ENCODE results near the gene ELL.

Gene ELL

GRCh38 chr19:18425515-18426415 is 96.1 kb downstream of the ELL start:
- DNase-seq (ENCODE audit: low spot score in 2 of 2), result no peak
- H3K4me3 Mint-ChIP-seq, result no peak overlapping the region

GRCh38 chr19:18424890-18425514 is 96.9 kb downstream of the ELL start:
- H3K36me3 Mint-ChIP-seq, result no peaks in the 10 kb centered on the region
- H3K27ac Mint-ChIP-seq, result no peak overlapping the region
- H3K4me3 Mint-ChIP-seq, result no peak overlapping the region
- H3K4me1 Mint-ChIP-seq, result peaks cover 38% of the 10 kb centered on the region
- DNase-seq (ENCODE audit: low spot score in 2 of 2) (no peak), ATAC-seq (ENCODE audit: low read depth) (no peak)
- H3K9me3 Mint-ChIP-seq, result no peaks in the 10 kb centered on the region
- peaks cover 2% of the 10 kb centered on the region for H3K27me3 Mint-ChIP-seq

More at GRCh38 chr19:18425515-18426415, 96.1 kb downstream of the ELL start:
- Mint-ChIP-seq H3K36me3 (no peaks in the 10 kb centered on the region), H3K27ac (peak overlapping the region; percentile 43), H3K4me1 (peaks cover 36% of the 10 kb centered on the region), H3K27me3 (no peaks in the 10 kb centered on the region), H3K9me3 (no peaks in the 10 kb centered on the region)
- ATAC-seq (ENCODE audit: low read depth), result no peak

GRCh38 chr19:18424122-18424889 is 97.6 kb downstream of the ELL start:
- no peak overlapping the region for H3K27ac Mint-ChIP-seq

GRCh38 chr19:18423258-18424020 is 98.4 kb downstream of the ELL start:
- DNase-seq (ENCODE audit: low spot score in 2 of 2) (no peak), ATAC-seq (ENCODE audit: low read depth) (no peak)
- Mint-ChIP-seq H3K27ac (no peak overlapping the region), H3K4me1 (peaks cover 44% of the 10 kb centered on the region), H3K27me3 (peaks cover 3% of the 10 kb centered on the region), H3K4me3 (no peak overlapping the region), H3K9me3 (no peaks in the 10 kb centered on the region), H3K36me3 (no peaks in the 10 kb centered on the region)

More at GRCh38 chr19:18424122-18424889, 97.6 kb downstream of the ELL start:
- Mint-ChIP-seq H3K4me3 (no peak overlapping the region), H3K36me3 (no peaks in the 10 kb centered on the region), H3K27me3 (peaks cover 2% of the 10 kb centered on the region), H3K4me1 (peaks cover 38% of the 10 kb centered on the region), H3K9me3 (no peaks in the 10 kb centered on the region)
- no peak for ATAC-seq (ENCODE audit: low read depth)
- DNase-seq (ENCODE audit: low spot score in 2 of 2), result no peak

- H3K4me1 Mint-ChIP-seq, result peaks cover 50% of the 10 kb centered on the region
- no peaks in the 10 kb centered on the region for H3K9me3 Mint-ChIP-seq
- H3K27me3 Mint-ChIP-seq, result peaks cover 10% of the 10 kb centered on the region
- H3K36me3 Mint-ChIP-seq, result no peaks in the 10 kb centered on the region
- no peak overlapping the region for H3K4me3 Mint-ChIP-seq
- DNase-seq (ENCODE audit: low spot score in 2 of 2) (no peak), ATAC-seq (ENCODE audit: low read depth) (no peak)
- no peak overlapping the region for H3K27ac Mint-ChIP-seq
Observed at GRCh38 chr19:18422530-18423191, 99.2 kb downstream of the ELL start.

GRCh38 chr19:18421371-18421959 is 100.4 kb downstream of the ELL start:
- Mint-ChIP-seq H3K4me3 (peak overlapping the region; percentile 41), H3K36me3 (no peaks in the 10 kb centered on the region), H3K27me3 (peaks cover 18% of the 10 kb centered on the region), H3K4me1 (peaks cover 58% of the 10 kb centered on the region), H3K27ac (no peak overlapping the region), H3K9me3 (no peaks in the 10 kb centered on the region)
- DNase-seq (ENCODE audit: low spot score in 2 of 2) (no peak), ATAC-seq (ENCODE audit: low read depth) (no peak)

- ATAC-seq (ENCODE audit: low read depth), result no peak
- Mint-ChIP-seq H3K27ac (no peak overlapping the region), H3K27me3 (peaks cover 21% of the 10 kb centered on the region), H3K4me1 (peaks cover 60% of the 10 kb centered on the region), H3K36me3 (no peaks in the 10 kb centered on the region), H3K4me3 (no peak overlapping the region), H3K9me3 (no peaks in the 10 kb centered on the region)
- DNase-seq (ENCODE audit: low spot score in 2 of 2), result no peak
Observed at GRCh38 chr19:18420930-18421329, 100.9 kb downstream of the ELL start.

- Mint-ChIP-seq H3K27me3 (peaks cover 24% of the 10 kb centered on the region), H3K9me3 (no peaks in the 10 kb centered on the region), H3K36me3 (no peaks in the 10 kb centered on the region), H3K4me3 (peak overlapping the region; percentile 68), H3K27ac (no peak overlapping the region), H3K4me1 (peaks cover 60% of the 10 kb centered on the region)
- DNase-seq (ENCODE audit: low spot score in 2 of 2) (no peak), ATAC-seq (ENCODE audit: low read depth) (peak; percentile 20)
Observed at GRCh38 chr19:18419699-18420460, 102.0 kb downstream of the ELL start.

- Mint-ChIP-seq H3K27ac (peak within 1 kb of the TSS; percentile 79), H3K36me3 (no peaks in the 10 kb centered on the region), H3K9me3 (no peaks in the 10 kb centered on the region), H3K4me1 (peaks cover 59% of the 10 kb centered on the region), H3K27me3 (peaks cover 27% of the 10 kb centered on the region), H3K4me3 (peak within 1 kb of the TSS; percentile 75)
- DNase-seq (ENCODE audit: low spot score in 2 of 2) (peak; percentile 68 to 76), ATAC-seq (ENCODE audit: low read depth) (peak; percentile 79)
Observed at GRCh38 chr19:18419195-18419698, 102.6 kb downstream of the ELL start, which contains the start of gene SSBP4. Gene SSBP4, plus strand, starts transcription at chr19:18419398. Its CDS starts 251 bp downstream, at chr19:18419649.

GRCh38 chr19:18418483-18419194 is 103.2 kb downstream of the ELL start:
- H3K4me1 Mint-ChIP-seq, result peaks cover 57% of the 10 kb centered on the region
- peak in 1 of 2 donors; percentile 28 for DNase-seq (ENCODE audit: low spot score in 2 of 2)
- H3K9me3 Mint-ChIP-seq, result no peaks in the 10 kb centered on the region
- H3K4me3 Mint-ChIP-seq, result peak overlapping the region; percentile 75
- peaks cover 30% of the 10 kb centered on the region for H3K27me3 Mint-ChIP-seq
- H3K27ac Mint-ChIP-seq, result peak overlapping the region; percentile 79
- H3K36me3 Mint-ChIP-seq, result no peaks in the 10 kb centered on the region
- ATAC-seq (ENCODE audit: low read depth), result peak; percentile 15

- Mint-ChIP-seq H3K9me3 (no peaks in the 10 kb centered on the region), H3K27me3 (peaks cover 32% of the 10 kb centered on the region), H3K4me3 (peak overlapping the region; percentile 75), H3K4me1 (peaks cover 52% of the 10 kb centered on the region), H3K27ac (peak overlapping the region; percentile 79), H3K36me3 (no peaks in the 10 kb centered on the region)
- DNase-seq (ENCODE audit: low spot score in 2 of 2), result no peak
- no peak for ATAC-seq (ENCODE audit: low read depth)
Observed at GRCh38 chr19:18418029-18418482, 103.8 kb downstream of the ELL start.

Data from memory B cell (primary cell).